CD1c-positive myeloid dendritic cell (primary cell): ENCODE measurements around the gene ADAMTS9.
"Not testable (repeated sequence)": the region's sequence is repeated elsewhere in the genome, so short reads cannot be mapped to it uniquely, and the experiment has no call there.

ENCODE experiments used
- DNase-seq: peaks from one replicate; pipeline ENCODE4 v3.0.0-alpha.2; 2016; ENCODE audit errors: extremely low spot score

The ADAMTS9 gene

GRCh38 chr3:64575211-64575844 is 112.5 kb downstream of the ADAMTS9 start:
- no peak for DNase-seq

GRCh38 chr3:64574194-64574593 is 113.6 kb downstream of the ADAMTS9 start:
- DNase-seq, result no peak

GRCh38 chr3:64571982-64572381 is 115.8 kb downstream of the ADAMTS9 start:
- DNase-seq, result no peak

- DNase-seq, result no peak
Observed at GRCh38 chr3:64568895-64569517, 118.8 kb downstream of the ADAMTS9 start.

- no peak for DNase-seq
Observed at GRCh38 chr3:64566859-64567258, 120.9 kb downstream of the ADAMTS9 start.

- DNase-seq, result no peak
Observed at GRCh38 chr3:64563751-64564150, 124.0 kb downstream of the ADAMTS9 start.

DNA sequence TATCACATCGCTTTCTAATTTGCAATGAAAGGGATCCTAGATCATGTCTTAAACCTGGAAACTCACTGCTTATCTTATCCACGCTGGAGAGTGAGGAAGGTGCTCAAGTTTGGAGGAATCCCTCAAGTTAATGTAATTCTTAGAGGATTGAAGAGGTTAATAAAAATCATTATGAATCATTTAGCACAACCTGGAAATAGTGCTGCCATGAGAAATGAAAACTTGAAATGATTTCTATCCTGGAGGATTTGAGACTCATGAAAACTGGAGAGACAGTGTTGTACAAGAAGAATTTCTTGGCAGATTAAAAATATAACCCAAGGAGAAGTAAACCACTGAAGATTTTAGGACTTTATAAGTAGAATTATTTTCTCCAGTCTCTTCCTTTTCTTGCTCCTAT is 125.9 kb downstream of the ADAMTS9 start:
- DNase-seq, result no peak

DNA sequence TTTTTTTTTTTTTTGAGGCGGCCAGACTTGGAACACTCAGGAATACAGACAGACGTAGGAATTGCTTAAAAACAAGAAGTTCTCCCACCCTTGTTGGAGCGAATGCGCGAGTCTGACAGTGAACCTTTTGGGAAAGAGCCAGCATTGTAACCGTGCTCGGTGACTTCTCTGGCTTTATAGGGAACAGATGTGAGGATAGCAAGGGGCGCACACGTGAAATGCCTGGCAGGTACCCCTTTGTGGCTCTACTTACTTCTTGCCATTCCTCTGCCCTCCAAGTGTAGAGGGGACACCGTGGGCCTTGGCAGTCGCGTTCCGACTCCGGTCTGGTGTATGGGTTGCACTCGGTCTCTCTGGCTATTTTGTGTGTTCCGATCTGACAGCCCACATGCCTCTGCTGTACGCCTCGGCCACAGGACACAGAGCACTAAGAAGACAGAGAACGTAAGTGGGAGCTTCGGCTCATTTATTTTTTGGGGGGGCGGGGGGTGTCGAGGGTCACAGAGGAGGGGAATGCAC is 126.4 kb downstream of the ADAMTS9 start:
- DNase-seq, result no peak

DNA sequence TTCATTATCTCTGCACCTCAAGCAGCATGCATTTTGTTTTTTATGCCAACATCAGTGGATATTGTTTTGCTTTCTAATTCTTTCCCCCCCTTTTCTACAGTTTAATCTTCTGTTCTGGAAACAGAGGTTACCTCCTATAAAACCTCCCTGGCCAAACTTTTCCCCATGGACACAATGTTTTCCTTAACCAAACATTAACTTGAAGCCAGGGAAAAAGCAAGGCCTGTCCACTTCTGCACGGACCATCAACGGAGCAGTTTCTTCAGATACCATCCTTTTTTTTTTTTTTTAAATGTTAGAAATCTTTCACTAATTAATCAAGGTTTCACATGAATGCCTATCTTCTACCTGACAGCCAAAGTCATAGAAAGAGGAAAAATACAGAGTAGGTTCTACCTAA is 127.0 kb downstream of the ADAMTS9 start:
- DNase-seq, result no peak

DNA sequence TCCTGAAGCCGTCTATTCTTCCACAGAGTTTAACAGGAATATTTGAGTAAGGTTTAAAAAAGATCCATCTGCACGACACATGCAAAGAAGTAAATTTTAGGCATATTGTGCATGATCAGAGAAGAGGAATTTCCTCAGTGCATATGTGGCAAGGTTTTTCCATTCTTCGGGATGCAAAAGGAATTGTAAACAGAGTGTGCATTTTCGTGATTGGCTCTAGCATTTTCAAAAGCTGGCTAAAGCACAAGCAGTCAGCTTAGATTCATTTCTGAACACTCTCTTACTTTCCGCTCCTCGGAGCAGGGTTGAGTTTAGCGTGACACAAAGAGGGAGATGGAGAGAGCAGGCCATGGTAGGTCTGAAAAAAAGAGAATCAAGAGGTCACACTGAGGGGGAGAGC is 128.2 kb downstream of the ADAMTS9 start:
- DNase-seq, result no peak

GRCh38 chr3:64556046-64556445 is 131.8 kb downstream of the ADAMTS9 start:
- DNase-seq, result no peak

GRCh38 chr3:64555351-64555750 is 132.4 kb downstream of the ADAMTS9 start:
- DNase-seq, result no peak

DNA sequence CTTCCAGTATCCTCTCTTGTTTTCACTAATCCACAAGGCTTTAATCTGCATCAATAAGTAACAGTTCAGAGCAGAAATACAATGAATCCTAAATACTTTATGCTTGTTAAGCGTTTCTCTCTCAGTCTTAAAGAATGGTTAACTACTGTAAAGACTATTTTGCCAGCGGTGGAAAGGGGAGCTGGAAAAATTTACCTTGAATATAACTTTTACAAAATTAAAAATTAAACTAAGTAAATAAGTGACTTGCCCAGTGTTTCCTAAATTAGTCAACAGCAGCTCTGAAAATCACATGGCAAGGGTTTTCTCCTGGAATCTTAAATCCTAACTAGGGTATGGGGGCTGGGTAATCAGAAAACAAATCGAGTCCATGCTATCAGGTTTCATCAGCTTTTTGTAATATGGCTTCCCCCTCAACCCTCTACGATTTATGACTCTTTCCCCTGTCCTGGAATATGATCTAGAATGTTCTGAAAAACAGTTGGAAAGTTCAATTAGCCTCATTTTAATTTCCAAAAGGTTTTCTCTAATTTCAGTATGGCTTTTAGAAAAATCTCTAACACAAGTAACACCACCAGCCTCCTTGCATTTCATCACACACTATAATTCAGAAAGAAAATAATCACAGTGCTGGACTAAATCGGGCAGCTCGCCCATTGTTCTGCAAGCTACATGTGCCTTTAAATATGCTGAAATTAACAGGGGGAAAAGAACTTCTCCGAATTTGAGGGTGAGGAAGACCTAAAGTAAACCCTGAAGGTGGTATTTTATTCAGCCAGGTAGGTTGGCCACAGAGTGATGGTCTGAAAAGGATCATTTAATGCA is 133.5 kb downstream of the ADAMTS9 start:
- no peak for DNase-seq

- no peak for DNase-seq
Observed at GRCh38 chr3:64552966-64553365, 134.8 kb downstream of the ADAMTS9 start.

- no peak for DNase-seq
Observed at GRCh38 chr3:64552160-64552559, 135.6 kb downstream of the ADAMTS9 start.

GRCh38 chr3:64551697-64552096 is 136.1 kb downstream of the ADAMTS9 start:
- no peak for DNase-seq

DNA sequence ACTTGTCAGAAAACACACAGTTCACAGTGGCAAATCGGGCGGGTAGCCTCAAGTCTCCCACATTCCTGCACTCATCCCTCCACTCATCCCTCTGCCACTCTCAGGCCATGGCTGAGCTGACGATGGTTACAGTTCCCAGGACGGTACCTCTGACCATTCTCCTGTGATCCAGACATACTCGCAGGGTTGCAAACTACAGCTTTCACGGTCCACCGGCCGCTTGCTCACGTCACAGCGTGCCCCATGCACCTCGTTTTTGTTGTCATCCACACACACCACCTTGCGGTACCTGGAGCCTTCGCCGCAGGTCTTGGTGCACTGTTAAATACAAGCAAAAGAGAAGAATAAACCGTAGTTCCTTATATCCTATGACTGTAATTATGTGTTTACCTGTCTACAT is 137.1 kb downstream of the ADAMTS9 start:
- DNase-seq, result no peak

GRCh38 chr3:64549869-64550268 is 137.9 kb downstream of the ADAMTS9 start:
- no peak for DNase-seq

DNA sequence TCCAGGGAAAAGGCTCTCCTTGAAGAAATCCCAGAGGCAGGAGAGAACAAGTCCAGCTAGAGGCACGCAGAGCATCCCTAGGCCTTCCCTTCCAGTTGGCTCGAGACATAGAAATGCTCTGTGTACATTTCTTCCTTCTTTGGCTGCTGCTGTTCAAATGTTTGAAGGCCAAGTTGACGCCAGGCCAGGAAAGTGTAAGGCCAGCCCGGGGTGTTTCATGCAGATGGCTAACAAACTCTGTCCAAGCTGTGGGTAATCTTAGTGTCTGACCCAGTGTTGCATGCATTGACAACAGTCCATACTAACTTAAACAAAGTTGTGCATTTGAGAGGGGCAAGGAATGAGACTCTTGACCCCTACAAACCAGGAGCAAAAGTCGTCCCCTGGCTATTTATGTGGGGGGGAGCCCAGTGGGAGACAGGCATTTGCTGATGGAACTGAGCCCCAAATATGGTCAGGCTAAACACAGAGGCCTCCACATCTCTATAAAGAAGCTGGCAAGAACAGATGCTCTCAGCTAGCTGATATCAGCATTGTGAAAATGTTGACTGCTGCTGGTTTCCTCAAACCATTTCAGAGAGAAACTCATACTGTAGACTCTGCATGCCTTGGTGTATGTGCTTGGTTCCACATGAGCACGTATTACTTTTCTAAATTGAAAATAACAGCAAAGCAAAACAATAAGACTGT is 139.5 kb downstream of the ADAMTS9 start:
- no peak for DNase-seq

- DNase-seq, result no peak
Observed at GRCh38 chr3:64546856-64547255, 140.9 kb downstream of the ADAMTS9 start.

- DNase-seq, result not testable (repeated sequence)
Observed at GRCh38 chr3:64545239-64545638, 142.6 kb downstream of the ADAMTS9 start.

DNA sequence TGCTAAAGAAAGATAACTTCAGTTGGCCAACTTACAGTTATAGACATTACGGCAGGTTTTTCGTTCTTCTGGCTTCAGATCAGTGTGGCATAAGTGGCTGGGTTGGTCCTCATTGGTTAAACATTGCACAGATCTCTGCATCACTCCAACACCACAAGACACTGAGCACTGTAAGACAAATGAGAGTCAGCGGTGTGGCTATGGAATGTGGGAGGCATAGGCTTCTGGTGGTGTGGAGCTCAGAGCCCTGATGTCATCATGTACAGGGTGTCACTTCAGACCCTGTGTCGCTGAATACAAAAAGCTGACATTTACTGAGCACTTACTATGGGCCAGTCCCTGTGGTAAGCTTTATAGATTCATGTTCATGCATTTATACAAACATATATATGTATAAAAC is 146.0 kb downstream of the ADAMTS9 start:
- DNase-seq, result no peak
